Kidney epithelial cell (primary cell): ENCODE data around the gene GID8. TPM values are rescaled to one million over a fixed set of nuclear protein-coding genes. Genes with fewer than 3 reads are reported as not detected.

ENCODE experiments used
- DNase-seq: peaks from one replicate; pipeline ENCODE4 v3.0.0-alpha.2; 2010; ENCODE audit warnings: low read depth
- H3K27me3 ChIP-seq: 2 replicates; pipeline ENCODE4 v1.6.0; 2011; ENCODE audit warnings: low read length; ENCODE audit not compliant: control insufficient read depth, insufficient read depth
- H3K36me3 ChIP-seq: 2 replicates; pipeline ENCODE4 v1.5.1; 2011; ENCODE audit warnings: low read length; ENCODE audit not compliant: control insufficient read depth, insufficient read depth
- H3K4me3 ChIP-seq: 2 replicates; pipeline ENCODE4 v1.5.1; 2011; ENCODE audit warnings: low read depth, mild to moderate bottlenecking, control low read depth, low read length
- CTCF ChIP-seq: IDR thresholded peaks from 2 replicates; pipeline ENCODE4 v1.5.1; 2011; ENCODE audit warnings: mild to moderate bottlenecking, moderate library complexity, low read length, control low read depth, inconsistent platforms; ENCODE audit not compliant: insufficient read depth, poor library complexity, severe bottlenecking
- total RNA-seq: library from RNA; depleted of rRNA; stranded (reverse); fragments of >200 nt; gene quantifications from 2 replicates; pipeline ENCODE4 v1.2.3, GENCODE V29; 2015

GID8 gene
- total RNA-seq, 1 donor from 2014 or later: 32.9 TPM

GRCh38 chr20:62945771-62946339 lies 7.9 kb downstream of the GID8 start:
- no peak overlapping the region for H3K4me3 ChIP-seq
- H3K27me3 ChIP-seq: no peaks in the 10 kb centered on the region
- no peak for TF ChIP-seq CTCF
- no peak for DNase-seq
- peaks cover 8% of the 10 kb centered on the region for H3K36me3 ChIP-seq

- no peak for TF ChIP-seq CTCF
- Histone ChIP-seq H3K27me3 (no peaks in the 10 kb centered on the region), H3K4me3 (no peak overlapping the region), H3K36me3 (peaks cover 8% of the 10 kb centered on the region)
- no peak for DNase-seq
Observed at GRCh38 chr20:62946918-62947317, 9.0 kb downstream of the GID8 start.

GRCh38 chr20:62947532-62948300 lies 9.8 kb downstream of the GID8 start:
- H3K27me3 ChIP-seq: no peaks in the 10 kb centered on the region
- no peak overlapping the region for H3K4me3 ChIP-seq
- peaks cover 8% of the 10 kb centered on the region for H3K36me3 ChIP-seq

GRCh38 chr20:62949153-62949821 lies 11.3 kb downstream of the GID8 start:
- H3K36me3 ChIP-seq: peaks cover 8% of the 10 kb centered on the region
- H3K4me3 ChIP-seq: no peak overlapping the region
- no peak for DNase-seq
- H3K27me3 ChIP-seq: no peaks in the 10 kb centered on the region
- TF ChIP-seq CTCF: no peak

More at GRCh38 chr20:62947532-62948300, 9.8 kb downstream of the GID8 start:
- no peak for DNase-seq
- no peak for TF ChIP-seq CTCF

- Histone ChIP-seq H3K36me3 (peaks cover 6% of the 10 kb centered on the region), H3K27me3 (no peaks in the 10 kb centered on the region), H3K4me3 (no peak overlapping the region)
- TF ChIP-seq CTCF: no peak
- no peak for DNase-seq
Observed at GRCh38 chr20:62949962-62950361, 12.0 kb downstream of the GID8 start.
